H1 (cell line): ENCODE data around the gene GRK6. TPM values are rescaled to one million over a fixed set of nuclear protein-coding genes. Genes with fewer than 3 reads are reported as not detected.
A peak's percentile ranks its signal among the peaks of the same experiment; 100 is the strongest.

Experiments
- NRF1 ChIP-seq: IDR thresholded peaks from 2 replicates; pipeline ENCODE4 v1.6.1; 2011; ENCODE audit warnings: mild to moderate bottlenecking, low read depth, low read length, improper control_type of control experiment
- RAD21 ChIP-seq, 2 experiments: IDR thresholded peaks in 1 of 2; conservative IDR thresholded peaks in 1 of 2; 2 replicates each; pipeline ENCODE4 v1.6.1; 2011; ENCODE audit warnings: low read depth in 2 of 2, low read length in 2 of 2, improper control_type of control experiment in 1 of 2, inconsistent platforms in 1 of 2, mild to moderate bottlenecking in 1 of 2, moderate library complexity in 1 of 2
- SAP30 ChIP-seq: fragments of 300-600 bp; sonication (generic); IDR thresholded peaks from 2 replicates; pipeline ENCODE4 v1.7.1; 2012; ENCODE audit warnings: low read length, moderate library complexity, mild to moderate bottlenecking, inconsistent platforms; ENCODE audit not compliant: insufficient read depth, insufficient replicate concordance
- SIN3A ChIP-seq, 2 experiments: IDR thresholded peaks in 1 of 2; conservative IDR thresholded peaks in 1 of 2; 2 replicates each; pipeline ENCODE4 v1.6.1; 2011 to 2012; ENCODE audit warnings: low read length in 2 of 2, improper control_type of control experiment in 1 of 2, low read depth in 1 of 2, mild to moderate bottlenecking in 1 of 2
- SIRT6 ChIP-seq: IDR thresholded peaks from one replicate; pipeline ENCODE4 v1.7.1; 2012; ENCODE audit warnings: low read length, inconsistent platforms
- YY1 ChIP-seq: IDR thresholded peaks from 2 replicates; pipeline ENCODE4 v1.6.1; 2011; ENCODE audit warnings: low read depth, mild to moderate bottlenecking, low read length
- polyA plus RNA-seq, 7 experiments: library from polyadenylated mRNA; depleted of rRNA in 3 of 7; stranded (reverse) in 5 of 7; unstranded in 2 of 7; fragments of >200 nt in 5 of 7; fragments of 200-250 nt in 2 of 7; gene quantifications; 1 replicate in 5 of 7; 2 replicates in 1 of 7; 4 replicates in 1 of 7; pipeline versions ENCODE4 v1.2.1 to v1.2.3, GENCODE V29; 2011 to 2013; ENCODE audit warnings: missing spikeins in 2 of 7, mixed read lengths in 2 of 7
- total RNA-seq: library from RNA; stranded (reverse); fragmentation: NEBNext Ultra II Directional; extraction: Animal tissue kit (Norgen Biotek cat#: 25700); gene quantifications from 2 replicates; pipeline ENCODE4 v1.2.1, GENCODE V29; 2021
- TF ChIP-seq, protein P1 (sequence below): IDR thresholded peaks from 2 replicates; pipeline ENCODE4 v1.6.1; 2012; ENCODE audit warnings: inconsistent platforms
- TF ChIP-seq, protein P2 (sequence below): IDR thresholded peaks from 2 replicates; pipeline ENCODE4 v1.6.1; 2012; ENCODE audit warnings: inconsistent platforms
- TF ChIP-seq, protein P3 (sequence below), 3 experiments: IDR thresholded peaks; 1 replicate in 2 of 3; 2 replicates in 1 of 3; pipeline versions ENCODE4 v1.5.1 to v1.6.1; 2011; ENCODE audit warnings: low read length in 3 of 3, mild to moderate bottlenecking in 3 of 3, inconsistent platforms in 2 of 3, low read depth in 1 of 3, moderate library complexity in 1 of 3; ENCODE audit not compliant: insufficient read depth in 1 of 3; ENCODE audit errors: control extremely low read depth in 1 of 3
- TF ChIP-seq, protein P4 (sequence below): IDR thresholded peaks from 2 replicates; pipeline ENCODE4 v1.6.1; 2012; ENCODE audit warnings: low read length, inconsistent platforms
- TF ChIP-seq, protein P5 (sequence below): IDR thresholded peaks from 2 replicates; pipeline ENCODE4 v1.6.1; 2011; ENCODE audit warnings: low read depth, mild to moderate bottlenecking, low read length; ENCODE audit not compliant: insufficient read depth

The GRK6 gene
- total and polyA plus RNA-seq, 2 of the 8 experiments (the other 6 are each of a cell fraction or from before 2014, with no cell fraction given): 31.8 to 57.8 TPM

DNA sequence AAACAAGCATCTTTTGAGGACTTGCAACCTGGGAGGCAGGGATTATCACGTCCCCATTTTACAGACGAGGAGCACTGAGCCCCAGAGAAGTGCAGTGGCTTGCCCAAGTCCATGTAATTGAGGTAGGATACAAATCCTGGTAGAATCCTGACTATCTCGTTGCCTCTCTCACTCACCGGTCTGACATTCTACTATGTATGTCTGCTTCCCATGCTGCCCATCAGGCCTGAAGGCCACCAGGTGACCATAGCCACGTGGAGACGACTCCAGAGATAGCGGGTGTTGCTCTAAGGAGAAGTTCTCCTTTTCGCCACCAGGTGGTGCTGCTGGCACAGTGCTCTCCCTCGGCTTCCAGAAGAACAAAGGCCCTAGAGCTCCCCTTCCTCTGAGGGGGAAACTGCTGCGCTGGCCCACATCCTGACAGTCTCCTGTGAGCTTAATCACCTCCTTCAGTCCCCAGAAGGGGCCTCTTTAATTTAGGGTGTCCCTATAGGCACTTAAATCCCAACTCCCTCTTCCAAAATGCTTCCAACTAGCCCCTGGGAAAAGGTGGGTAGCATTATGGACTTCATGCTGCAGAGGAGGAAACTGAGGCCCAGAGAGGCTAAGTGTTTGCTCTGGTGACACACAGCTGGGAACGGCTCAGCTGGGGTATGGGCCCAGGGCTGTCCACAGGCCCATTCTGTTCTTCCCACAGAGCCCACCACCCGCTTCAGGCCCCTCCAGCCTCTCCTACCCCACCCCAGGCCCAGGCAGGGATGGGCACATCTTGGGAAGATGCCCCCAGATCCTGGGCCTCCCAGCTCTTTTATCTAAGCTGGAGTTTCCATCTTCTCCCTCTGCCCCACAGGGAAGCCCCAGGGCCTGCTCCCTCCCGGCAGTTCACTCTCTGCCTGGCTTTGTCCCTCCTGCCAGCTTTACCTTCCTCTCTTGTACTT lies 35.8 kb upstream of the GRK6 start (continued):
- TF ChIP-seq, protein P1, sequence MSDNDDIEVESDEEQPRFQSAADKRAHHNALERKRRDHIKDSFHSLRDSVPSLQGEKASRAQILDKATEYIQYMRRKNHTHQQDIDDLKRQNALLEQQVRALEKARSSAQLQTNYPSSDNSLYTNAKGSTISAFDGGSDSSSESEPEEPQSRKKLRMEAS: peak; percentile 98
- TF ChIP-seq YY1: 0 out of 2 replicates have a peak, but pooled peaks have one; percentile 10
- peak in 1 of 2 experiments; percentile 95; a peak in 3 of 4 replicates for TF ChIP-seq SIN3A (conservative IDR thresholded peaks at IDR 0.05 in 1 of 2, IDR thresholded peaks at IDR 0.05 in 1 of 2; ENCODE audit: low read depth in 1 of 2, low read length in 2 of 2)
- TF ChIP-seq, protein P2, sequence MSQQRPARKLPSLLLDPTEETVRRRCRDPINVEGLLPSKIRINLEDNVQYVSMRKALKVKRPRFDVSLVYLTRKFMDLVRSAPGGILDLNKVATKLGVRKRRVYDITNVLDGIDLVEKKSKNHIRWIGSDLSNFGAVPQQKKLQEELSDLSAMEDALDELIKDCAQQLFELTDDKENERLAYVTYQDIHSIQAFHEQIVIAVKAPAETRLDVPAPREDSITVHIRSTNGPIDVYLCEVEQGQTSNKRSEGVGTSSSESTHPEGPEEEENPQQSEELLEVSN: peak; percentile 76
- TF ChIP-seq, protein P3, sequence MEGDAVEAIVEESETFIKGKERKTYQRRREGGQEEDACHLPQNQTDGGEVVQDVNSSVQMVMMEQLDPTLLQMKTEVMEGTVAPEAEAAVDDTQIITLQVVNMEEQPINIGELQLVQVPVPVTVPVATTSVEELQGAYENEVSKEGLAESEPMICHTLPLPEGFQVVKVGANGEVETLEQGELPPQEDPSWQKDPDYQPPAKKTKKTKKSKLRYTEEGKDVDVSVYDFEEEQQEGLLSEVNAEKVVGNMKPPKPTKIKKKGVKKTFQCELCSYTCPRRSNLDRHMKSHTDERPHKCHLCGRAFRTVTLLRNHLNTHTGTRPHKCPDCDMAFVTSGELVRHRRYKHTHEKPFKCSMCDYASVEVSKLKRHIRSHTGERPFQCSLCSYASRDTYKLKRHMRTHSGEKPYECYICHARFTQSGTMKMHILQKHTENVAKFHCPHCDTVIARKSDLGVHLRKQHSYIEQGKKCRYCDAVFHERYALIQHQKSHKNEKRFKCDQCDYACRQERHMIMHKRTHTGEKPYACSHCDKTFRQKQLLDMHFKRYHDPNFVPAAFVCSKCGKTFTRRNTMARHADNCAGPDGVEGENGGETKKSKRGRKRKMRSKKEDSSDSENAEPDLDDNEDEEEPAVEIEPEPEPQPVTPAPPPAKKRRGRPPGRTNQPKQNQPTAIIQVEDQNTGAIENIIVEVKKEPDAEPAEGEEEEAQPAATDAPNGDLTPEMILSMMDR (IDR thresholded peaks at IDR 0.05; ENCODE audit: control extremely low read depth in 1 of 3, insufficient read depth in 1 of 3, low read depth in 1 of 3, low read length in 3 of 3): peak in 2 of 3 experiments; percentile 97; a peak in 3 of 4 replicates
- peak; percentile 54 for TF ChIP-seq SAP30
- no peak for TF ChIP-seq SIRT6
- TF ChIP-seq, protein P4, sequence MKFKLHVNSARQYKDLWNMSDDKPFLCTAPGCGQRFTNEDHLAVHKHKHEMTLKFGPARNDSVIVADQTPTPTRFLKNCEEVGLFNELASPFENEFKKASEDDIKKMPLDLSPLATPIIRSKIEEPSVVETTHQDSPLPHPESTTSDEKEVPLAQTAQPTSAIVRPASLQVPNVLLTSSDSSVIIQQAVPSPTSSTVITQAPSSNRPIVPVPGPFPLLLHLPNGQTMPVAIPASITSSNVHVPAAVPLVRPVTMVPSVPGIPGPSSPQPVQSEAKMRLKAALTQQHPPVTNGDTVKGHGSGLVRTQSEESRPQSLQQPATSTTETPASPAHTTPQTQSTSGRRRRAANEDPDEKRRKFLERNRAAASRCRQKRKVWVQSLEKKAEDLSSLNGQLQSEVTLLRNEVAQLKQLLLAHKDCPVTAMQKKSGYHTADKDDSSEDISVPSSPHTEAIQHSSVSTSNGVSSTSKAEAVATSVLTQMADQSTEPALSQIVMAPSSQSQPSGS: peak; percentile 55; the same call in 1 of the 2 replicates
- TF ChIP-seq RAD21 (IDR thresholded peaks at IDR 0.05 in 1 of 2, conservative IDR thresholded peaks at IDR 0.05 in 1 of 2; ENCODE audit: low read depth in 2 of 2, low read length in 2 of 2): peak; percentile 93 to 97
- no peak for TF ChIP-seq NRF1
- TF ChIP-seq, protein P5, sequence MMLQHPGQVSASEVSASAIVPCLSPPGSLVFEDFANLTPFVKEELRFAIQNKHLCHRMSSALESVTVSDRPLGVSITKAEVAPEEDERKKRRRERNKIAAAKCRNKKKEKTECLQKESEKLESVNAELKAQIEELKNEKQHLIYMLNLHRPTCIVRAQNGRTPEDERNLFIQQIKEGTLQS: peak; percentile 83
